Measurements from ENCODE around the gene ADGRF1.

DNA sequence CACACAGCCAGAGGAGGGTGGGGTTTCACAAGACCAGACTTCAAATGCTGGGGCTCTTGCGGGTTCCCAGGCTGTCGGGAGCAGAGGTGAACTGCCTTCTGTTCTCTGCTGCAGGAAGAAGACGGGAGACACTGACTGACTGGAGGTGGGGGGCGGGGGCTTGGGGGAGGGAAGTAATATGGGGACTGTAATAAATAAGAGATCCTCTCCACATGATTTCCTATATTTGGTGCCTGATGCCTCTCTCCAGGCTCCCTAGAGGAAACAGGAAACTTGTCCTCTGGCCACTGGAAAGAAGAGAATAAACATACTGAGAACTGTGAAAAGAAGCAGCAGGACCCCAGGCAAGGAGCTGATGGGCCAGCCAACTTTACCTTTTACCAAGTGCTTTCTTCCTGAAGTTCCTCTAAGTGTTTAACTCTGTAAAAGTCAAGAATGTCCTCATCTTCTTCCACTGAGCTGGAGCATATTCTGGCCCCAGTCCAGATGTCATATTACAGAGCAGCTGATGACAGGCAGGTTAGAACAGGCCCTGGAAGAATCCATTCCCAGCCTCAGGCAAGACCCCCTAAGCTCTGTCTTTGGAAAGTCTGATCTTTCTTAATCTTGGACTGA, 87.2 kb downstream of the ADGRF1 start:
- TF ChIP-seq, protein P1, sequence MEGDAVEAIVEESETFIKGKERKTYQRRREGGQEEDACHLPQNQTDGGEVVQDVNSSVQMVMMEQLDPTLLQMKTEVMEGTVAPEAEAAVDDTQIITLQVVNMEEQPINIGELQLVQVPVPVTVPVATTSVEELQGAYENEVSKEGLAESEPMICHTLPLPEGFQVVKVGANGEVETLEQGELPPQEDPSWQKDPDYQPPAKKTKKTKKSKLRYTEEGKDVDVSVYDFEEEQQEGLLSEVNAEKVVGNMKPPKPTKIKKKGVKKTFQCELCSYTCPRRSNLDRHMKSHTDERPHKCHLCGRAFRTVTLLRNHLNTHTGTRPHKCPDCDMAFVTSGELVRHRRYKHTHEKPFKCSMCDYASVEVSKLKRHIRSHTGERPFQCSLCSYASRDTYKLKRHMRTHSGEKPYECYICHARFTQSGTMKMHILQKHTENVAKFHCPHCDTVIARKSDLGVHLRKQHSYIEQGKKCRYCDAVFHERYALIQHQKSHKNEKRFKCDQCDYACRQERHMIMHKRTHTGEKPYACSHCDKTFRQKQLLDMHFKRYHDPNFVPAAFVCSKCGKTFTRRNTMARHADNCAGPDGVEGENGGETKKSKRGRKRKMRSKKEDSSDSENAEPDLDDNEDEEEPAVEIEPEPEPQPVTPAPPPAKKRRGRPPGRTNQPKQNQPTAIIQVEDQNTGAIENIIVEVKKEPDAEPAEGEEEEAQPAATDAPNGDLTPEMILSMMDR (IDR thresholded peaks at IDR 0.05 in 4 of 5, conservative IDR thresholded peaks at IDR 0.05 in 1 of 5): no peak
- TF ChIP-seq POLR2A (IDR thresholded peaks at IDR 0.05): no peak
